Uterus (tissue), 2 donors: Measurements from ENCODE around the gene HEATR5A.
"Not testable (repeated sequence)": the region's sequence is repeated elsewhere in the genome, so short reads cannot be mapped to it uniquely, and the experiment has no call there.

Experiments
- POLR2A ChIP-seq, 2 donors: fragments of 450-650 bp; IDR thresholded peaks; one replicate each; pipeline ENCODE4 v1.6.1; 2016; ENCODE audit warnings: antibody characterized with exemption in 2 of 2, mild to moderate bottlenecking in 1 of 2, moderate library complexity in 1 of 2
- TF ChIP-seq, protein P1 (sequence below), 4 experiments: fragments of 200-600 bp in 2 of 4; fragments of 450-650 bp in 2 of 4; sonication (generic) in 2 of 4; IDR thresholded peaks; one replicate each; pipeline ENCODE4 v1.5.1; 2016 to 2019; ENCODE audit warnings: antibody characterized with exemption in 4 of 4, mild to moderate bottlenecking in 2 of 4, moderate library complexity in 1 of 4

DNA sequence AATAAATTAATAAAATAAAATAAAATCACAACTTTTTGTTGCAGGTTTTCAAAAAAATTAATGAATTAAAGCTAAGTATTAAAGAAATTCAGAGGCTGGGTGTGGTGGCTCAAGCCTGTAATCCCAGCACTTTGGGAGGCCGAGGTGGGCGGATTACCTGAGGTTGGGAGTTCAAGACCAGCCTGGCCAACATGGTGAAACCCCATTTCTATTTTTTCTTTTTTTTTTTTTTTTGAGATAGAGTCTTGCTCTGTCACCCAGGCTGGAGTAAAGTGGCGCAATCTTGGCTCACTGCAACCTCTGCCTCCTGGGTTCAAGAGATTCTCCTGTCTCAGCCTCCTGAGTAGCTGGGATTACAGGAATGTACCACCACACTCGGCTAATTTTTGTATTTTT, 161.3 kb downstream of the HEATR5A start:
- not testable (repeated sequence) for TF ChIP-seq POLR2A (IDR thresholded peaks at IDR 0.05)
- TF ChIP-seq, protein P1, sequence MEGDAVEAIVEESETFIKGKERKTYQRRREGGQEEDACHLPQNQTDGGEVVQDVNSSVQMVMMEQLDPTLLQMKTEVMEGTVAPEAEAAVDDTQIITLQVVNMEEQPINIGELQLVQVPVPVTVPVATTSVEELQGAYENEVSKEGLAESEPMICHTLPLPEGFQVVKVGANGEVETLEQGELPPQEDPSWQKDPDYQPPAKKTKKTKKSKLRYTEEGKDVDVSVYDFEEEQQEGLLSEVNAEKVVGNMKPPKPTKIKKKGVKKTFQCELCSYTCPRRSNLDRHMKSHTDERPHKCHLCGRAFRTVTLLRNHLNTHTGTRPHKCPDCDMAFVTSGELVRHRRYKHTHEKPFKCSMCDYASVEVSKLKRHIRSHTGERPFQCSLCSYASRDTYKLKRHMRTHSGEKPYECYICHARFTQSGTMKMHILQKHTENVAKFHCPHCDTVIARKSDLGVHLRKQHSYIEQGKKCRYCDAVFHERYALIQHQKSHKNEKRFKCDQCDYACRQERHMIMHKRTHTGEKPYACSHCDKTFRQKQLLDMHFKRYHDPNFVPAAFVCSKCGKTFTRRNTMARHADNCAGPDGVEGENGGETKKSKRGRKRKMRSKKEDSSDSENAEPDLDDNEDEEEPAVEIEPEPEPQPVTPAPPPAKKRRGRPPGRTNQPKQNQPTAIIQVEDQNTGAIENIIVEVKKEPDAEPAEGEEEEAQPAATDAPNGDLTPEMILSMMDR (IDR thresholded peaks at IDR 0.05) = not testable (repeated sequence)
